Neural cell (in vitro differentiated cells): Measurements from ENCODE around the gene HIVEP1. TPM values are rescaled to one million over a fixed set of nuclear protein-coding genes. Genes with fewer than 3 reads are reported as not detected.

Source experiments
- H2AFZ ChIP-seq: fragments of 200-600, 300-800 bp; sonication (generic), shearing (Covaris generic); 2 replicates; pipeline ENCODE4 v1.6.0; 2014; ENCODE audit warnings: low read depth, mild to moderate bottlenecking, antibody characterized with exemption, low read length, moderate library complexity
- H3F3A ChIP-seq: fragments of 200-600 bp; shearing (Covaris generic); 2 replicates; pipeline ENCODE4 v1.6.1; 2016; ENCODE audit warnings: mild to moderate bottlenecking, moderate library complexity, mixed read lengths, antibody characterized with exemption, low read length; ENCODE audit not compliant: insufficient read depth, poor library complexity, severe bottlenecking
- H3K27ac ChIP-seq: fragments of 200-600, 300-800 bp; sonication (generic), shearing (Covaris generic); 2 replicates; pipeline ENCODE4 v1.5.1; 2014; ENCODE audit warnings: mild to moderate bottlenecking, low read length, moderate library complexity
- H3K27me3 ChIP-seq: fragments of 300-800, 200-600 bp; sonication (generic), shearing (Covaris generic); 2 replicates; pipeline ENCODE4 v1.6.0; 2014; ENCODE audit warnings: mild to moderate bottlenecking, low read depth, low read length, moderate library complexity; ENCODE audit not compliant: insufficient read depth
- H3K36me3 ChIP-seq: fragments of 300-800, 200-600 bp; sonication (generic), shearing (Covaris generic); 2 replicates; pipeline ENCODE4 v1.5.1; 2014; ENCODE audit warnings: mild to moderate bottlenecking, antibody characterized with exemption, low read length, moderate library complexity; ENCODE audit not compliant: insufficient read depth
- H3K4me2 ChIP-seq: fragments of 300-800, 200-600 bp; sonication (generic), shearing (Covaris generic); 2 replicates; pipeline ENCODE4 v1.6.0; 2014; ENCODE audit warnings: mild to moderate bottlenecking, low read length
- H3K4me3 ChIP-seq: fragments of 300-800, 200-600 bp; sonication (generic), shearing (Covaris generic); 2 replicates; pipeline ENCODE4 v1.5.1; 2014; ENCODE audit warnings: mild to moderate bottlenecking, low read length, moderate library complexity
- H3K79me2 ChIP-seq: fragments of 200-600 bp; shearing (Covaris generic); replicated peaks from 2 replicates; pipeline ENCODE4 v1.6.0; 2014; ENCODE audit warnings: mild to moderate bottlenecking, low read length, moderate library complexity; ENCODE audit not compliant: insufficient read depth
- H3K9ac ChIP-seq: fragments of 300-800, 200-600 bp; sonication (generic), shearing (Covaris generic); 2 replicates; pipeline ENCODE4 v1.6.1; 2016; ENCODE audit warnings: mild to moderate bottlenecking, low read length, mixed read lengths
- H3K9me2 ChIP-seq: fragments of 200-600 bp; shearing (Covaris generic); 2 replicates; pipeline ENCODE4 v1.6.1; 2016; ENCODE audit warnings: mild to moderate bottlenecking, low read length, mixed read lengths; ENCODE audit not compliant: insufficient read depth
- H3K9me3 ChIP-seq: fragments of 200-600, 300-800 bp; sonication (generic), shearing (Covaris generic); 2 replicates; pipeline ENCODE4 v1.6.1; 2016; ENCODE audit warnings: mild to moderate bottlenecking, mixed run types, low read length, moderate library complexity, mixed read lengths
- H4K20me1 ChIP-seq: fragments of 200-600 bp; shearing (Covaris generic); 2 replicates; pipeline ENCODE4 v1.6.1; 2016; ENCODE audit warnings: mild to moderate bottlenecking, mixed run types; ENCODE audit not compliant: insufficient read depth
- CTCF ChIP-seq: fragments of 450-650 bp; IDR thresholded peaks from 2 replicates; pipeline ENCODE4 v1.5.1; 2014; ENCODE audit warnings: antibody characterized with exemption, mild to moderate bottlenecking, moderate library complexity; ENCODE audit not compliant: poor library complexity, severe bottlenecking
- EP300 ChIP-seq: fragments of 450-650 bp; conservative IDR thresholded peaks from 2 replicates; pipeline ENCODE4 v1.6.1; 2014; ENCODE audit warnings: antibody characterized with exemption, mild to moderate bottlenecking, moderate library complexity; ENCODE audit not compliant: poor library complexity, severe bottlenecking
- EZH2 ChIP-seq: fragments of 200-600, 300-800 bp; shearing (Covaris generic), sonication (generic); IDR thresholded peaks from 2 replicates; pipeline ENCODE4 v1.6.1; 2014; ENCODE audit warnings: antibody characterized with exemption, low read length, borderline replicate concordance, mild to moderate bottlenecking; ENCODE audit not compliant: insufficient read depth, poor library complexity, severe bottlenecking
- MXI1 ChIP-seq: fragments of 450-650 bp; conservative IDR thresholded peaks from 2 replicates; pipeline ENCODE4 v1.6.1; 2014; ENCODE audit warnings: antibody characterized with exemption, mild to moderate bottlenecking; ENCODE audit not compliant: poor library complexity, severe bottlenecking
- POLR2AphosphoS5 ChIP-seq: IDR thresholded peaks from 2 replicates; pipeline ENCODE4 v1.6.1; 2012
- RAD21 ChIP-seq: fragments of 450-650 bp; conservative IDR thresholded peaks from 2 replicates; pipeline ENCODE4 v1.6.1; 2014; ENCODE audit warnings: antibody characterized with exemption, mild to moderate bottlenecking, moderate library complexity
- REST ChIP-seq: IDR thresholded peaks from 2 replicates; pipeline ENCODE4 v1.6.1; 2012; ENCODE audit warnings: borderline replicate concordance
- SMC3 ChIP-seq: fragments of 450-650 bp; conservative IDR thresholded peaks from 2 replicates; pipeline ENCODE4 v1.6.1; 2014; ENCODE audit warnings: antibody characterized with exemption, mild to moderate bottlenecking, moderate library complexity; ENCODE audit not compliant: poor library complexity
- TAF1 ChIP-seq: IDR thresholded peaks from 2 replicates; pipeline ENCODE4 v1.6.1; 2012; ENCODE audit warnings: low read depth
- polyA plus RNA-seq: library from polyadenylated mRNA; depleted of rRNA; stranded (reverse); fragments of >200 nt; gene quantifications from 2 replicates; pipeline ENCODE4 v1.2.3, GENCODE V29; 2014

HIVEP1 gene
- polyA plus RNA-seq, 1 donor from 2014 or later = 3.6 TPM

- no peak overlapping the region for H3K4me2 ChIP-seq
- H2AFZ ChIP-seq = no peak overlapping the region
- no peaks in the 10 kb centered on the region for H3K9me2 ChIP-seq
- no peaks in the 10 kb centered on the region for H4K20me1 ChIP-seq
- no peak for TF ChIP-seq TAF1
- no peak for TF ChIP-seq EZH2
- TF ChIP-seq RAD21 = no peak
- no peak for TF ChIP-seq EP300
- TF ChIP-seq SMC3 = no peak
- no peak for TF ChIP-seq REST
- no peak for TF ChIP-seq CTCF
- H3F3A ChIP-seq = no peaks in the 10 kb centered on the region
- H3K36me3 ChIP-seq = no peaks in the 10 kb centered on the region
- H3K9me3 ChIP-seq = no peaks in the 10 kb centered on the region
- no peak overlapping the region for H3K27ac ChIP-seq
- no peaks in the 10 kb centered on the region for H3K27me3 ChIP-seq
- no peak overlapping the region for H3K4me3 ChIP-seq
- no peak overlapping the region for H3K9ac ChIP-seq
- no peaks in the 10 kb centered on the region for H3K79me2 ChIP-seq
Measured at GRCh38 chr6:11983306-11983705, 28.8 kb upstream of the HIVEP1 start.

GRCh38 chr6:11987386-11987785 lies 24.7 kb upstream of the HIVEP1 start:
- Histone ChIP-seq H3K9me3 (no peaks in the 10 kb centered on the region), H3K4me3 (no peak overlapping the region), H3K4me2 (no peak overlapping the region), H4K20me1 (no peaks in the 10 kb centered on the region), H3K36me3 (no peaks in the 10 kb centered on the region), H3K27me3 (no peaks in the 10 kb centered on the region), H3K27ac (no peak overlapping the region), H3K79me2 (no peaks in the 10 kb centered on the region), H2AFZ (no peak overlapping the region), H3F3A (no peaks in the 10 kb centered on the region), H3K9me2 (no peaks in the 10 kb centered on the region), H3K9ac (no peak overlapping the region)
- TF ChIP-seq TAF1 = no peak
- TF ChIP-seq EZH2 = no peak
- TF ChIP-seq MXI1 = no peak
- TF ChIP-seq SMC3 = no peak
- TF ChIP-seq CTCF = no peak
- TF ChIP-seq POLR2AphosphoS5 = no peak
- no peak for TF ChIP-seq REST
- no peak for TF ChIP-seq RAD21
- no peak for TF ChIP-seq EP300
